ENCODE results near the gene NBEAL2.

- no peak for TF ChIP-seq CTCF (IDR thresholded peaks at IDR 0.05)
- TF ChIP-seq POLR2A (IDR thresholded peaks at IDR 0.05), result no peak
- TF ChIP-seq POLR2AphosphoS5 (IDR thresholded peaks at IDR 0.05; ENCODE audit: insufficient read depth in 1 of 2, low read depth in 1 of 2), result no peak
Measured at GRCh38 chr3:46952813-46953212, 26.7 kb upstream of the NBEAL2 start.
